HG03045 (cell line): ENCODE results near the gene SPATA46.

ENCODE experiments used
- ATAC-seq: cut with Tn5 transposase; IDR thresholded peaks from one replicate; pipeline ENCODE4 v1.9.1; 2021; ENCODE audit warnings: mild to moderate bottlenecking, moderate library complexity; ENCODE audit not compliant: unreplicated experiment

Gene SPATA46

DNA sequence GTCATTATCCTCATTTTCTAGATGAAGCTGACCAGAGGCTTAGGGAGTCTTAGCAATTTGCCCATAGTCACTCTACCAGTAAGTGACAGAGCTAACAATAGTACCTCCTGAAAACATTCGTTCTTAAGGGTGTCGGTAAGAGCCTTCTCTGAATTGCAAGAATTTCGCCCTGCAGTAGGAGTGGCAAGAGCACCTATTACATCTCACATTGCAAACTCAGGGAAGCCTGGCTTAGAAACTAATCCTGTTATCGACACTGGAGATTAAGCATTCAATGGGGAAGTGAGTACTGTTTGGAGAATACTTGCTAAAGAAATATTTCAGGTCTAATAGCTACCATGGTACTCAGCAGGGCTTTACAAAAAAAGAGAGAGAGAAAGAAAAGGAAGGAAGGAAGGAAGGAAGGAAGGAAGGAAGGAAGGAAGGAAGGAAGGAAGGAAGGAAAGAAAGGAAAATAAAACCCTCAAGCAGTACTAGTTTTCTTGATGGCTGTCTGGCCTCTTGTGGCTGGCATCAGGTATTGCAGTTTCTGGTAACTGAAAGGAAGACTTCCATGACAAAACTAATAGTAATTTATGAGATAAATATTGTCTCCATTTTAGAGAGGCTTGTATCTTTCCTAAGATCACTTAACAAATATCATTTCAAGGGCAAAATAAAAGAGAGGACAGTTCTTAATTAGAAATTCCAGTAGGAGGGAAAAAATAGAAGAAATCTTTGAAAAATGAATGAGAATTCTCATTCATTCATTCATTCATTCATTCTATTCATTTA lies 15.3 kb upstream of the SPATA46 start:
- ATAC-seq, result no peak

GRCh38 chr1:162390396-162391185 lies 13.9 kb upstream of the SPATA46 start:
- no peak for ATAC-seq

DNA sequence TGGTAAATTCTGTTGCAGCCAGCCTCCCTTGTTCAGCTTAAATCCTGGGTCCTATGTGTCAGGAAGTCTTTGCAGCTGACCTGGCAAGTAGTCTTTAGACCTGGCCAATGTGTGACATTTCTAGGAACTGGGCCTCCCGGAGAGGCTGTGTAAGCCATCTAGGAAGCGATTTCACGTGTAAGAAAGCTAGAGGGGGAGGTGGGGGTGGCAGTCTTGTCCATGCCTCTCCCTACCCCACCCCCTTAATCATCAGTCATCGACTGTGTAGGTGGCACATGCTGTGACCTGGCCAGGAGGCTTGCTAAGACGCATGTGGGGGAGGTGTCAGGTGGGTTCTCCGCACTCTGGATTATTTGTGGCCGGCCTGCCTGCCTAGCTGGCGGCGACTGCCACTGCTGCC lies 13.3 kb upstream of the SPATA46 start:
- ATAC-seq, result no peak

- ATAC-seq, result no peak
Measured at GRCh38 chr1:162389021-162389818, 12.6 kb upstream of the SPATA46 start.

DNA sequence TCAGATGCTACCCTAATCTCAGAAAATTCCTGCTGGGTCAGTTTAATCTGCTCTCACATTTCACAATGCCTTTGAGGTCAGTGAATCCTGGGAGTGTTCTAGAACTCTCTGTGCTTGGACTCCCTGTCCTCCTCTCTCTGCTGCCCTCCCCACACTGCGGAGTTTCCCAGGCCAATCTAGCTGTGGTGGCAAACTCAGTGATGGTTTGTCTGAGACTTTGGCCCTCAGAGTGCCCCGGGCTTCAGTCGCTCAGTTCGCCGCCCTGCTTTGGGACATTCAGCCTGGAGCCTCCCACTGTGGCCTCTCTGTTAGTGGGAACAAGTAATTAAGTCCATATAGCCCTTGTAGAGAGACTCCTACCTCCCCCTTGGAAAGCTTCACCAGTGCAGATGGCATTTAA lies 12.0 kb upstream of the SPATA46 start:
- ATAC-seq, result no peak

GRCh38 chr1:162388083-162388594 lies 11.5 kb upstream of the SPATA46 start:
- ATAC-seq, result no peak

DNA sequence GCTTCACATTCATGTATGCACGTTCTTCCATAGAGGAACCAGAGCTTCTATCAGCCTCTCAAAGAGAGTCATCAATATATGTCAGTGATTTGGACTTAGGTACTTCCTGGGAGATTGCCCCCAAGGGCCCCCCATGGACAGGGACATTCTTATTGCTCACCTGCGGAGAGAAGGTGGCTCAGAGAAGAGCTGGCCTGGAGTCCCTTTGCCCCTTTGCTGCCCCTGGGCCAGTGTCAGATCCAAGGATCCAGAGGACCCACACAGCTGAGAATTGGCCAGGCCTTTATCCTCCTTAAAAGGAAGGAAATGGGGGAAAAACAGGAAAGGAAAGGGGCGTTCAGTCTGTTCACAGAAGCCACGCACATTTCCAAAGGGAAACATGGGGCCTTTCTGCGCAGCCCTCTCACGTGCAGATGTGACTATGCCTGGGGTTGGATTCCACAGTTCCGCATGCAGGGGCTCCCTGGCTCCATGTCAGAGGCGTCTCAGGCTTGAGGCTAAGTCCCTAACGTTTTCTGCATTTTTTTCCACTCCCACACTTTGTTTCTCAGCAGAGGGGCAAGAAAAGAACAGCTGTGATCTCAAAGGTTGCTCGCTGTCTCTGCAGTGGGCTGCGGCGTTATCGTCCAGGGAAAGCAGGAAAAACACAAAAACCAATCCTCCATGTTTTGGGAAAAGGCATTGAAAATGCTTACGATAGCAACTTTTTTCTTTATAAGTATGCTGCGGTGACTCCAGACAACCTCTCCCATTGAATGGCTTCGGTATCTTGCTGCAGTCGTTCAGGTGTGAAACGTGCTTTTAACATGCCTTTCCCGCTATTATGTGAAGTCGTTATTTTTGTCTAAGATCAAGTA lies 10.8 kb upstream of the SPATA46 start:
- ATAC-seq, result no peak

GRCh38 chr1:162386292-162387225 lies 9.9 kb upstream of the SPATA46 start:
- no peak for ATAC-seq

GRCh38 chr1:162385702-162386101 lies 9.0 kb upstream of the SPATA46 start:
- no peak for ATAC-seq

DNA sequence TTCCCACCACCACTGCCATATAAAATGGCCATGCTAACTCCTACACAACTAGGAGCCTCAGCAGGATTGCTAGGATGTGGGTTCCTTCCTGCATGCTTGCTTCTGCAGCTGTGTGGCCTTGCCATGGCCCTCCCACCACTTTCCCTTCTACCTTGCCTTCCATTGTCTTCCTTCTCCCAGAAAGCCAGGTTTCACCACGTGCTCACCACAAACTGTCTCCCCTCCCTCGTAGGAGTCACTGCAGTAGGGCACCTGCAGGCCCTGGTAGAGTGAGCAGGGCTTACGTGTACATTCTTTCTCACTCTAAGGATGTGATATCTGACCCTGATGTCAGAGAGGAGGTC lies 8.6 kb upstream of the SPATA46 start:
- ATAC-seq, result no peak

GRCh38 chr1:162384601-162385279 lies 8.1 kb upstream of the SPATA46 start:
- no peak for ATAC-seq

DNA sequence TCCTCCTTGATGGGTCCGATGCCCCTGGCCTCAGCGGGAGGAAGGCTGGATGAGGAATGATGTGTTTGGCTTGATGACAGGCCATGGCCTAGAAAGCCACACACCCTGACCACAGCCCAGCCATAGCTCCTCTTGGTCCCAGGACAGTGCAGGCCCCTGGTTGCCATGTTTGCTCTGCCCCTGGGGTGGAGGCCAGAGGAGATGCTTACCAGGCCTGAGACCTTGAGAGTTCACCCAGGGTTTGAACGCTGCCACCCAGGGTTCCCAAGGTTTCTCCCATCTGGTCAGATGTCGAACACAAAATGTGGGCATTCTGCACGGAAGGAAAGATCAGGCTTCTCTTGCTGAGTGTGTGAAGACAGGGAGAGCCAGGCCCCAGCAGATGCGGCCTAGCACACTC lies 7.5 kb upstream of the SPATA46 start:
- ATAC-seq, result no peak

- ATAC-seq, result no peak
Measured at GRCh38 chr1:162383516-162383915, 6.9 kb upstream of the SPATA46 start.

DNA sequence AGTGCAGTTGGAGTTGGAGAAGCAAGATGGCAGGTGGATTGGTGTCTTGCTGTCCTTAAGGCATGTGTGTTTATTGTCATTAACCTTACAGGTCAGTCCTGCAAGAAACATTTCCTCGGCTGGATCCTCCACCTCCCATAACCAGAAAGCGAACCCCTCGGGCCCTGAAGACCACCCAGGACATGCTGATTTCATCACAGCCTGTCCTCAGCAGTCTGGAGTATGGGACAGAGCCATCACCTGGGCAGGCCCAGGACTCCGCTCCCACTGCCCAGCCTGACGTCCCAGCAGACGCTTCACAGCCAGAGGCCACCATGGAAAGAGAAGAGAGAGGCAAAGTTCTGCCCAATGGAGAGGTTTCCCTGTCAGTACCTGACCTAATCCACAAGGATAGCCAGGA lies 6.4 kb upstream of the SPATA46 start:
- no peak for ATAC-seq

GRCh38 chr1:162381941-162382750 lies 5.5 kb upstream of the SPATA46 start:
- ATAC-seq, result no peak

GRCh38 chr1:162381383-162381782 lies 4.7 kb upstream of the SPATA46 start, which contains the start of gene C1orf226:
Gene C1orf226 (plus strand): TSS chr1:162381728. CDS start chr1:162381902, 174 bp downstream.
- ATAC-seq, result no peak

DNA sequence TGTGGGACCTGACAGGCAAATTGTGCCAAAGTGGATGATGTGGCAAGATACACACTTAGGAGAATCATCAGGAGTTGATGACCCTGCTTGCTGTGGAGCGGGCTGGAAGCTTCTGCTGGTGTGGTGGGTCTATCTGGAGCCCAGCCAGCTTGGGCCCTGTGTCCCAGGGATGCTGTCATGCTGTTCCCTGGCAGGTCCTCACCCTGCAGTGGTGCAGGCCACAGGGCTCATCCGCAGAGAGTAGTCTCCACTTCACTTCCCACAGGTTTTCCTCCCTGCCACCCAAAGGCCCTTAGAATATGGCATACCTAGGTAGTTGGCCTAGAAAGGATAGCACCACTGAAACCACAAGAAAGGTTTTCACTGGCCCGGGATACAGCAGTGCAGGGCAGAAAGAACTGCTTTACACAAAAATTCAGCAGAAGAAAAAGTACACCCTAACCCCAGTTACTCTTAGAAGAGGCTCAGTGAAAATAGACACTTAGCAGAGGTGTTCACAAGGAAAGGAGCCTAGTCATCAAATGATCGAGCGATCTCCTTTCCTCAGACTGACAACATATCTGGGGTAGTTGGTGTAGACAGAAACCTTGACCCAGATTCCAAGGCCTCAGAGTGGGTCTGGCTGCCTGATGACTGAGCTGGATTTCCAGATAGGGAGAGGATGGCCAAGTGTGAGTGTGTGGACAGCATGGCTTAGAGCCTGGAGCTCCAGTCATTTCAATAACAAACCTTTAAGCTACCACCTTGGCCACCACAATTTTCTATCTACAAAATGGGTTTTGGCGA lies 3.6 kb upstream of the SPATA46 start:
- ATAC-seq, result no peak
